HG03280 (cell line): ENCODE results near the gene CALML3.

Experiments
- ATAC-seq: cut with Tn5 transposase; IDR thresholded peaks from one replicate; pipeline ENCODE4 v1.9.1; 2021; ENCODE audit warnings: mild to moderate bottlenecking, moderate library complexity; ENCODE audit not compliant: unreplicated experiment

Gene CALML3

GRCh38 chr10:5506246-5506645 is 18.5 kb upstream of the CALML3 start:
- no peak for ATAC-seq

GRCh38 chr10:5506751-5507648 is 17.8 kb upstream of the CALML3 start:
- no peak for ATAC-seq

DNA sequence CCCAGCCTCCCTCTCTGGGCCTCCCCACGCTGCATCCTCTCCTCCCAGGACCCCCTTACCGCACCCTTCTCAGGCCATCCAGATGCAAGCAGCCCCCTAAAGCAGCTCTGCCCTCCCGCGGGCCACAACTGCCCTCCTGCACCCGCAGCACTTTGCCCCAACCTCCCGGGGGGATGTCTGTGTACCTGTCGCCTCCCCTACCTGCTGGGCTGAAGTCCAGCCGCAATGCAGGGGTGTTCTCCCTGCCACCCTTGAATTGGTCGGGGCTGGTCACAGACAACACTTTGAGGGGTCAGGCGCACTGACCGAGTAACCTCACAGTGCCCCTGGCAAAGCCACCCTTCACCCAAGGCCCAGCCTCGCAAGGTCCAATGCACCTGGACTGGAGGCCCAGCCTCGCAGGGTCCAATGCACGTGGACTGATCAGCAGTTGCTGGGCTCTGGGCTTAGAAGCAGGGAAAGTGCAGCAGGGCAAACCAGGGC is 17.1 kb upstream of the CALML3 start:
- no peak for ATAC-seq

DNA sequence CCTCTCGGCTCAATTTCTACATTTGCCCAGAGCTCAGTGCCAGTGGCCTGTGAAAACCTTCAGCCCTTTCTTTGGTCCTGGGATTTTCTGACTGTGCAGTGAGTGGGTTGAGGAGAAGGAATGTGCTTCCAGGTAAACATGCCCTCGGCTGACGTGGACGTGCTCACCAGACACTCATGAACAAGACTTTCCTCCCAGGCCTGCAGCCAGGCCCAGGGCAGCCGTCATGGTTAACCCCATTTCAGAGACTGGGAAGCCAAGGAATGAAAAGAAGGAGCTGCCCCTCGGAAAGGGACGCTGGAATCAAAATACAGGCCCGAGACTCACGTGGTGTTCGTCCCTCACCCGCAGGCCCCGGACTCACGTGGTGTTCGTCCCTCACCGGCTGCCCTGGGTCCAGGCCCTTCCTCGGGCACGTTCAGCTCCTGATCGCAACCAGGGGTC is 16.6 kb upstream of the CALML3 start:
- no peak for ATAC-seq

- ATAC-seq: no peak
Observed at GRCh38 chr10:5508786-5509185, 16.0 kb upstream of the CALML3 start.

- ATAC-seq: no peak
Observed at GRCh38 chr10:5509236-5509635, 15.5 kb upstream of the CALML3 start.

DNA sequence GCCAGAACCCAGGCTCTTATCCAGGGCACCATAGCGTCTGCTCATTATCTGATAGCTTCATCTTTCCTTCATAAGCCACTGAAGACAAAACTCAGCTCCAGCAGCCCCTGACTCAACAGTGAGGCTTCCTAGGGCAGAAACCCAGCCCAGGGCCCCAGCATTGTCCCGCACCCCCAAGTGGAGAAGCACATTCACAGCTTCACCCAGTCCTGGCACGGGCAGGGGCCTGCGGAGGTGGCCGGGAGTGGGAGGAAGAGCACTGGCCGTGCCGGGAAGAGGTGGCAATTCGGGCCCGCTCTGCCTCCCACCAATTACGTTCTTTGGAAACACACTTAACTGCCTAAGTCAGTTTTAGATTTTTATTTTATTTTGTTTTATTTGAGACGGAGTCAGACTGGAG is 15.1 kb upstream of the CALML3 start:
- ATAC-seq: no peak

- no peak for ATAC-seq
Observed at GRCh38 chr10:5510281-5511072, 14.3 kb upstream of the CALML3 start.

GRCh38 chr10:5511231-5511884 is 13.4 kb upstream of the CALML3 start:
- ATAC-seq: no peak

GRCh38 chr10:5511885-5512280 is 12.9 kb upstream of the CALML3 start:
- no peak for ATAC-seq

DNA sequence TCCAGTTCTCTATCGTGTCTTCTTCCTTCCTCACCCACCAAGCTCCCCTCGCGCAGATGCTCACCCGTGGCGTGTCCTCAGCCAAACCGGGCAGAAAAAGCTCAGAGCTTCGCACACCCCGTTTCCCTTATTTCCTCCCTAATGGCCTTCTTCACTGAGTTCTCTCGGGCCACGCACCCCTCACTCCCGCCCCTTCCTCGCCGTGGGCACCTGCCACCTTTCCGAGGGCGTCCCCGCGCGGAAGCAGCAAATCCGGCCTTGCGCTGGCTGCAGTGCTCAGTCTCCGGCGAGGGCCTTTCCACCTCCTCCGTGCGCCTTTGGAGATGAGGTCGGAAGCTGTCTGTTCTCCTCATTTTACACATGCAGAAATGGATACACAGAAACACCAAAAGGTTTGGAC is 12.4 kb upstream of the CALML3 start:
- no peak for ATAC-seq

DNA sequence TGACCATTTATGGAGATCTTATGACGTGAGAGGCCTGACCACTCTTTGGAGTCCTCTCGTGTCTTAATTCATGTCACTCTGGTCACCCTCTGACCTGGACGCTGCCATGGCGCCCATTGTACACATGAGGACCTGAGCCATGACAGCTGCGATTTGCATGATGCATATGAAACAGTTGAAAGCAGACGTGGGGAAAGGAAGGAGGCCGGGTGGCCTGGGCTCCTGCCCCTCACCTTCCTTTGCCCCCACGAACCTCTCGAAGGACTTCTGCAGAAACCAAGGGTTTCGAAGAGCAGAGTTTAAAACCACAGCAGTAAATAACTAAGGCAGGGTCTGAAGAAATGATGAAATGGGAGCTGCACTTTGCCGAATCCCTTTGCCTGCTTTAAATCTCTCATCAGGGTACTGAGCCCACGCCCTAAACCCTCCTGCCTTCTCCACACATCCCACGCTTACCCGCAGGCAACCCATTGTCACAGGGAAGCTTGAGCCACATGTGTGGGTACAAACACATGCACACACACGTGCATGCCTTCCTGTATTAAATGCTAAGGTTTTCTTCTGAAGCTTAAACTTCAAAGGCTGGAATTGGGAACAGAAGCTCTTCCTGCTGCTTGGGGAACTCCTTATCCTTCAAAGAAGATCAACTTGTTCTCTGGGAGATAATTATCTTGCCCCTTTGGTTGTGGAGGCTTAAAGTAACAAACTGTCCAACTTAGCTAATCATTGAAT is 11.7 kb upstream of the CALML3 start:
- ATAC-seq: no peak

- ATAC-seq: no peak
Observed at GRCh38 chr10:5514226-5514850, 10.4 kb upstream of the CALML3 start.

- no peak for ATAC-seq
Observed at GRCh38 chr10:5515948-5516761, 8.6 kb upstream of the CALML3 start.

GRCh38 chr10:5517546-5517945 is 7.2 kb upstream of the CALML3 start:
- ATAC-seq: no peak

- no peak for ATAC-seq
Observed at GRCh38 chr10:5518143-5518542, 6.6 kb upstream of the CALML3 start.

- ATAC-seq: no peak
Observed at GRCh38 chr10:5519054-5519453, 5.7 kb upstream of the CALML3 start.

GRCh38 chr10:5522913-5523560 is 1.7 kb upstream of the CALML3 start:
- no peak for ATAC-seq
